Measurements from ENCODE around the gene PPP1R15B. TPM values are rescaled to one million over a fixed set of nuclear protein-coding genes. Genes with fewer than 3 reads are reported as not detected.

Gene PPP1R15B
- total and polyA plus RNA-seq, 2 donors (not counting 1 experiment from before 2014, with no cell fraction given): 65.7 to 137 TPM

- Mint-ChIP-seq H3K4me1 (peaks cover 87% of the 10 kb centered on the region), H3K4me3 (peak overlapping the region; percentile 71), H3K27me3 (no peaks in the 10 kb centered on the region), H3K9me3 (ENCODE audit: insufficient read depth) (no peaks in the 10 kb centered on the region), H3K27ac (peak overlapping the region; percentile 84)
- no peaks in the 10 kb centered on the region for H3K9me3 ChIP-seq (ENCODE audit: control extremely low read depth in 1 of 3, control insufficient read depth in 2 of 3, insufficient read depth in 1 of 3, low read length in 2 of 3)
- no peak overlapping the region for H2AFZ ChIP-seq (ENCODE audit: insufficient read depth, low read depth, low read length, poor library complexity, severe bottlenecking)
- WGBS (ENCODE audit: insufficient coverage): 76% methylated on average over 4 of the region's 8 CpGs
- H3K4me3 ChIP-seq (ENCODE audit: control extremely low read depth in 1 of 5, extremely low read depth in 1 of 5, insufficient read depth in 1 of 5, low read depth in 2 of 5, low read length in 4 of 5): no peak overlapping the region
- ChIA-PET POLR2A (interaction anchor here (0.6 to 12.9 kb wide), 7 partner anchors 15 to 73 kb away, joined by 3 to 161 read pairs (median 10); partner anchors contain the start of gene PIK3C2B), CTCF (interaction anchor here (1.2 to 43.9 kb wide), 4 partner anchors 19 to 355 kb away, joined by 3 to 1884 read pairs (median 215); partner anchors contain the start of gene PIK3C2B)
- intact Hi-C loops (cut with micrococcal nuclease): loop anchor here (2.0 to 5.0 kb wide), 2 partner anchors 29 to 34 kb away; no protein-coding TSS in a partner anchor
- peak overlapping the region; percentile 96 for H3K27ac ChIP-seq (ENCODE audit: low read length in 2 of 2)
- DNase-seq (no peak), ATAC-seq (ENCODE audit: low read depth) (no peak)
- H3K36me3 ChIP-seq (replicated peaks in 1 of 2; ENCODE audit: control extremely low read depth in 1 of 2, control insufficient read depth in 1 of 2, extremely low read depth in 1 of 2, insufficient read depth in 2 of 2, low read length in 1 of 2): peaks cover 3 to 65% of the 10 kb centered on the region in 2 experiments
- peaks cover 60% of the 10 kb centered on the region for H3K79me2 ChIP-seq (ENCODE audit: control insufficient read depth, insufficient read depth, low read length)
- no peak for TF ChIP-seq CTCF (IDR thresholded peaks at IDR 0.05)
- no peak for TF ChIP-seq EZH2 (IDR thresholded peaks at IDR 0.05; ENCODE audit: borderline replicate concordance, insufficient read depth, low read depth, low read length, poor library complexity, severe bottlenecking)
- no peaks in the 10 kb centered on the region for H3K27me3 ChIP-seq (replicated peaks in 1 of 4; ENCODE audit: control extremely low read depth in 1 of 4, control insufficient read depth in 3 of 4, insufficient read depth in 4 of 4, low read length in 3 of 4)
- peak overlapping the region; percentile 1 for H3K9ac ChIP-seq (ENCODE audit: low read length)
- H4K20me1 ChIP-seq (ENCODE audit: control insufficient read depth, insufficient read depth, low read length, poor library complexity, severe bottlenecking): no peaks in the 10 kb centered on the region
- H3K4me2 ChIP-seq (replicated peaks; ENCODE audit: low read depth, low read length, poor library complexity, severe bottlenecking): peak overlapping the region; percentile 69
- H3K4me1 ChIP-seq (ENCODE audit: control insufficient read depth in 2 of 2, insufficient read depth in 2 of 2, low read length in 2 of 2): peaks cover 91 to 95% of the 10 kb centered on the region in 2 donors
These were observed 39.9 kb upstream of the PPP1R15B start for GRCh38 chr1:204451352-204452124.
